Loucy (cell line): ENCODE data around the gene CD38.

Experiments used
- EZH2phosphoT487 ChIP-seq: fragments of 200-600 bp; IDR thresholded peaks from 2 replicates; pipeline ENCODE4 v1.6.1; 2018; ENCODE audit warnings: antibody characterized with exemption, mild to moderate bottlenecking, moderate library complexity, borderline replicate concordance
- TF ChIP-seq, protein P1 (sequence below): fragments of 200-600 bp; sonication (generic); conservative IDR thresholded peaks from 2 replicates; pipeline ENCODE4 v1.5.1; 2014; ENCODE audit warnings: mild to moderate bottlenecking, antibody characterized with exemption, low read length

DNA sequence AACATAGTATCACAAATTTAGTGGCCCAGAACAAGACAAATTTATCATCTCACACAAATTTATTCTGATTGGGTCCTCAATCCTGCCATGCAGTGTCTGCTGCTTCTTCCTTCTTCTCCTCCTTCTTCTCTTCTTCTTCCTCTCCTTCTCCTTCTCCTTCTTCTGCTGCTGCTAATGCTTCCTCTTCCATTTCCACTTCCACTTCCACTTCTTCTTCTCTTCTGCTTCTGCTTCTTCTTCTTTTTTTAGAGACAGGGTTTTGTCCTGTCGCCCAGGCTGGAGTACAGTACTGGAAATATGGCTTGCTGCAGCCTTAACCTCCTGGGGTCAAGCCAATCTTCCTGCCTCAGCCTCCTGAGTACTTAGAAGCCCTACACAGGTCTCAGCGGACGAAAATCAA, 122.9 kb downstream of the CD38 start:
- TF ChIP-seq, protein P1, sequence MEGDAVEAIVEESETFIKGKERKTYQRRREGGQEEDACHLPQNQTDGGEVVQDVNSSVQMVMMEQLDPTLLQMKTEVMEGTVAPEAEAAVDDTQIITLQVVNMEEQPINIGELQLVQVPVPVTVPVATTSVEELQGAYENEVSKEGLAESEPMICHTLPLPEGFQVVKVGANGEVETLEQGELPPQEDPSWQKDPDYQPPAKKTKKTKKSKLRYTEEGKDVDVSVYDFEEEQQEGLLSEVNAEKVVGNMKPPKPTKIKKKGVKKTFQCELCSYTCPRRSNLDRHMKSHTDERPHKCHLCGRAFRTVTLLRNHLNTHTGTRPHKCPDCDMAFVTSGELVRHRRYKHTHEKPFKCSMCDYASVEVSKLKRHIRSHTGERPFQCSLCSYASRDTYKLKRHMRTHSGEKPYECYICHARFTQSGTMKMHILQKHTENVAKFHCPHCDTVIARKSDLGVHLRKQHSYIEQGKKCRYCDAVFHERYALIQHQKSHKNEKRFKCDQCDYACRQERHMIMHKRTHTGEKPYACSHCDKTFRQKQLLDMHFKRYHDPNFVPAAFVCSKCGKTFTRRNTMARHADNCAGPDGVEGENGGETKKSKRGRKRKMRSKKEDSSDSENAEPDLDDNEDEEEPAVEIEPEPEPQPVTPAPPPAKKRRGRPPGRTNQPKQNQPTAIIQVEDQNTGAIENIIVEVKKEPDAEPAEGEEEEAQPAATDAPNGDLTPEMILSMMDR, result no peak
- TF ChIP-seq EZH2phosphoT487, result no peak
